K562 (cell line): Measurements from ENCODE around the gene NABP2. TPM values are rescaled to one million over a fixed set of nuclear protein-coding genes. Genes with fewer than 3 reads are reported as not detected.

Experiments used
- polyA plus RNA-seq, 8 experiments: library from polyadenylated mRNA; depleted of rRNA in 4 of 8; stranded (reverse) in 5 of 8; unstranded in 3 of 8; fragments of >200 nt; fragmentation: Nextera tagmentation in 2 of 8; fragmentation: Illumina TruSeq in 1 of 8; extraction: Ambion mirVana in 2 of 8; extraction: Trizol in 1 of 8; gene quantifications; 2 replicates each; pipeline versions ENCODE4 v1.2.1 to v1.2.3, GENCODE V29; 2011 to 2014; ENCODE audit warnings: inconsistent platforms in 1 of 8, missing spikeins in 1 of 8
- total RNA-seq, 7 experiments: library from RNA; depleted of rRNA in 6 of 7; stranded (reverse); fragments of >200 nt in 6 of 7; fragmentation: Illumina TruSeq in 2 of 7; extraction: Trizol in 2 of 7; gene quantifications; 2 replicates each; pipeline versions ENCODE4 v1.2.1 to v1.2.3, GENCODE V29; 2011 to 2021; ENCODE audit warnings: low replicate concordance in 1 of 7

NABP2 gene
- total and polyA plus RNA-seq, 9 of the 15 experiments (the other 6 are each of a cell fraction or from before 2014, with no cell fraction given): 11.3 to 60.6 (median 43.5) TPM

Other genes starting within 250 kb of the NABP2 start
Only the 7 nearest of the 24 such genes appear.
- 67.3 and 70.7 TPM in 2 replicates for gene MYL6B, start 71.8 kb upstream of the NABP2 start, total RNA-seq (2014; rRNA removed)
- 32.9 and 42.8 TPM in 2 replicates for gene MYL6B, start 71.8 kb upstream of the NABP2 start, total RNA-seq (2014; rRNA removed; fragmentation: Illumina TruSeq; extraction: Trizol)
- 65.2 and 69.4 TPM in 2 replicates for gene MYL6B, start 71.8 kb upstream of the NABP2 start, total RNA-seq (2015; rRNA removed; fragmentation: Illumina TruSeq; extraction: Trizol)
- gene MYL6B, start 71.8 kb upstream of the NABP2 start, total RNA-seq (2021): 77.3 and 95.4 TPM in 2 replicates
- gene MYL6B, start 71.8 kb upstream of the NABP2 start, polyA plus RNA-seq (2011; rRNA removed): 65.7 and 66.5 TPM in 2 replicates
- gene MYL6B, start 71.8 kb upstream of the NABP2 start, polyA plus RNA-seq (2014; fragmentation: Illumina TruSeq; extraction: Trizol): 55.7 and 65.2 TPM in 2 replicates
- gene MYL6B, start 71.8 kb upstream of the NABP2 start, polyA plus RNA-seq (2014; fragmentation: Nextera tagmentation; extraction: Ambion mirVana): 10 to 100 TPM; 48.2 to 68.6 TPM
- gene MYL6B, start 71.8 kb upstream of the NABP2 start, polyA plus RNA-seq (2014; rRNA removed): 69.7 and 75.5 TPM in 2 replicates
- gene MYL6, start 66.0 kb upstream of the NABP2 start, total RNA-seq (2014; rRNA removed): 732 and 768 TPM in 2 replicates
- 816 and 934 TPM in 2 replicates for gene MYL6, start 66.0 kb upstream of the NABP2 start, total RNA-seq (2014; rRNA removed; fragmentation: Illumina TruSeq; extraction: Trizol)
- 939 and 958 TPM in 2 replicates for gene MYL6, start 66.0 kb upstream of the NABP2 start, total RNA-seq (2015; rRNA removed; fragmentation: Illumina TruSeq; extraction: Trizol)
- 535 and 557 TPM in 2 replicates for gene MYL6, start 66.0 kb upstream of the NABP2 start, total RNA-seq (2021)
- 1,427 and 1,548 TPM in 2 replicates for gene MYL6, start 66.0 kb upstream of the NABP2 start, polyA plus RNA-seq (2011; rRNA removed)
- gene MYL6, start 66.0 kb upstream of the NABP2 start, polyA plus RNA-seq (2014; fragmentation: Illumina TruSeq; extraction: Trizol): 745 and 824 TPM in 2 replicates
- gene MYL6, start 66.0 kb upstream of the NABP2 start, polyA plus RNA-seq (2014; fragmentation: Nextera tagmentation; extraction: Ambion mirVana): 1,000 to 10,000 TPM; 1,377 to 1,664 TPM
- 954 and 1,028 TPM in 2 replicates for gene MYL6, start 66.0 kb upstream of the NABP2 start, polyA plus RNA-seq (2014; rRNA removed)
- 30.8 and 32.4 TPM in 2 replicates for gene SMARCC2, start 34.9 kb upstream of the NABP2 start, total RNA-seq (2014; rRNA removed)
- 36.6 and 41.1 TPM in 2 replicates for gene SMARCC2, start 34.9 kb upstream of the NABP2 start, total RNA-seq (2014; rRNA removed; fragmentation: Illumina TruSeq; extraction: Trizol)
- gene SMARCC2, start 34.9 kb upstream of the NABP2 start, total RNA-seq (2015; rRNA removed; fragmentation: Illumina TruSeq; extraction: Trizol): 35.0 and 35.9 TPM in 2 replicates
- gene SMARCC2, start 34.9 kb upstream of the NABP2 start, total RNA-seq (2021): 70.2 and 86.0 TPM in 2 replicates
- gene SMARCC2, start 34.9 kb upstream of the NABP2 start, polyA plus RNA-seq (2011; rRNA removed): 45.1 and 64.6 TPM in 2 replicates
- 75.9 and 84.8 TPM in 2 replicates for gene SMARCC2, start 34.9 kb upstream of the NABP2 start, polyA plus RNA-seq (2014; fragmentation: Illumina TruSeq; extraction: Trizol)
- 10 to 100 TPM; 11.9 to 29.1 TPM for gene SMARCC2, start 34.9 kb upstream of the NABP2 start, polyA plus RNA-seq (2014; fragmentation: Nextera tagmentation; extraction: Ambion mirVana)
- 49.8 and 54.0 TPM in 2 replicates for gene SMARCC2, start 34.9 kb upstream of the NABP2 start, polyA plus RNA-seq (2014; rRNA removed)
- gene RNF41, start 2.4 kb upstream of the NABP2 start, total RNA-seq (2014; rRNA removed): 28.7 and 39.7 TPM in 2 replicates
- 32.2 and 33.8 TPM in 2 replicates for gene RNF41, start 2.4 kb upstream of the NABP2 start, total RNA-seq (2014; rRNA removed; fragmentation: Illumina TruSeq; extraction: Trizol)
- 28.2 and 29.0 TPM in 2 replicates for gene RNF41, start 2.4 kb upstream of the NABP2 start, total RNA-seq (2015; rRNA removed; fragmentation: Illumina TruSeq; extraction: Trizol)
- gene RNF41, start 2.4 kb upstream of the NABP2 start, total RNA-seq (2021): 37.1 and 40.6 TPM in 2 replicates
- gene RNF41, start 2.4 kb upstream of the NABP2 start, polyA plus RNA-seq (2011; rRNA removed): 45.4 and 63.8 TPM in 2 replicates
- gene RNF41, start 2.4 kb upstream of the NABP2 start, polyA plus RNA-seq (2014; fragmentation: Illumina TruSeq; extraction: Trizol): 46.8 and 53.2 TPM in 2 replicates
- 10 to 100 TPM; 29.7 to 30.0 TPM for gene RNF41, start 2.4 kb upstream of the NABP2 start, polyA plus RNA-seq (2014; fragmentation: Nextera tagmentation; extraction: Ambion mirVana)
- gene RNF41, start 2.4 kb upstream of the NABP2 start, polyA plus RNA-seq (2014; rRNA removed): 36.0 and 39.3 TPM in 2 replicates
- not detected in 2 replicates for gene SLC39A5, start 5.7 kb downstream of the NABP2 start, total RNA-seq (2014; rRNA removed)
- gene SLC39A5, start 5.7 kb downstream of the NABP2 start, total RNA-seq (2014; rRNA removed; fragmentation: Illumina TruSeq; extraction: Trizol): not detected in 2 replicates
- not detected in 2 replicates for gene SLC39A5, start 5.7 kb downstream of the NABP2 start, total RNA-seq (2015; rRNA removed; fragmentation: Illumina TruSeq; extraction: Trizol)
- 0.27 TPM in 1 of 2 replicates, not detected in the other for gene SLC39A5, start 5.7 kb downstream of the NABP2 start, total RNA-seq (2021)
- gene SLC39A5, start 5.7 kb downstream of the NABP2 start, polyA plus RNA-seq (2011; rRNA removed): 0.08 and 0.18 TPM in 2 replicates
- gene SLC39A5, start 5.7 kb downstream of the NABP2 start, polyA plus RNA-seq (2014; fragmentation: Illumina TruSeq; extraction: Trizol): 0.10 TPM in 1 of 2 replicates, not detected in the other
- not detected for gene SLC39A5, start 5.7 kb downstream of the NABP2 start, polyA plus RNA-seq (2014; fragmentation: Nextera tagmentation; extraction: Ambion mirVana)
- not detected in 2 replicates for gene SLC39A5, start 5.7 kb downstream of the NABP2 start, polyA plus RNA-seq (2014; rRNA removed)
- 7.5 and 14.9 TPM in 2 replicates for gene ANKRD52, start 34.0 kb downstream of the NABP2 start, total RNA-seq (2014; rRNA removed)
- 5.8 and 7.9 TPM in 2 replicates for gene ANKRD52, start 34.0 kb downstream of the NABP2 start, total RNA-seq (2014; rRNA removed; fragmentation: Illumina TruSeq; extraction: Trizol)
- 8.7 and 10.2 TPM in 2 replicates for gene ANKRD52, start 34.0 kb downstream of the NABP2 start, total RNA-seq (2015; rRNA removed; fragmentation: Illumina TruSeq; extraction: Trizol)
- 39.1 and 46.8 TPM in 2 replicates for gene ANKRD52, start 34.0 kb downstream of the NABP2 start, total RNA-seq (2021)
- 7.4 and 13.4 TPM in 2 replicates for gene ANKRD52, start 34.0 kb downstream of the NABP2 start, polyA plus RNA-seq (2011; rRNA removed)
- gene ANKRD52, start 34.0 kb downstream of the NABP2 start, polyA plus RNA-seq (2014; fragmentation: Illumina TruSeq; extraction: Trizol): 22.6 and 25.5 TPM in 2 replicates
- under 1 TPM; 0.52 to 0.55 TPM for gene ANKRD52, start 34.0 kb downstream of the NABP2 start, polyA plus RNA-seq (2014; fragmentation: Nextera tagmentation; extraction: Ambion mirVana)
- gene ANKRD52, start 34.0 kb downstream of the NABP2 start, polyA plus RNA-seq (2014; rRNA removed): 16.7 and 17.3 TPM in 2 replicates
- 11.3 and 14.3 TPM in 2 replicates for gene COQ10A, start 42.6 kb downstream of the NABP2 start, total RNA-seq (2014; rRNA removed)
- 11.4 and 12.0 TPM in 2 replicates for gene COQ10A, start 42.6 kb downstream of the NABP2 start, total RNA-seq (2014; rRNA removed; fragmentation: Illumina TruSeq; extraction: Trizol)
- gene COQ10A, start 42.6 kb downstream of the NABP2 start, total RNA-seq (2015; rRNA removed; fragmentation: Illumina TruSeq; extraction: Trizol): 10.0 and 11.0 TPM in 2 replicates
- gene COQ10A, start 42.6 kb downstream of the NABP2 start, total RNA-seq (2021): 12.7 and 14.2 TPM in 2 replicates
- gene COQ10A, start 42.6 kb downstream of the NABP2 start, polyA plus RNA-seq (2011; rRNA removed): 26.4 and 31.2 TPM in 2 replicates
- gene COQ10A, start 42.6 kb downstream of the NABP2 start, polyA plus RNA-seq (2014; fragmentation: Illumina TruSeq; extraction: Trizol): 16.3 and 19.3 TPM in 2 replicates
- gene COQ10A, start 42.6 kb downstream of the NABP2 start, polyA plus RNA-seq (2014; fragmentation: Nextera tagmentation; extraction: Ambion mirVana): 1 to 10 TPM; 3.1 to 5.7 TPM
- 21.1 and 23.6 TPM in 2 replicates for gene COQ10A, start 42.6 kb downstream of the NABP2 start, polyA plus RNA-seq (2014; rRNA removed)